ENCODE measurements around the gene CMSS1.

Gene CMSS1

DNA sequence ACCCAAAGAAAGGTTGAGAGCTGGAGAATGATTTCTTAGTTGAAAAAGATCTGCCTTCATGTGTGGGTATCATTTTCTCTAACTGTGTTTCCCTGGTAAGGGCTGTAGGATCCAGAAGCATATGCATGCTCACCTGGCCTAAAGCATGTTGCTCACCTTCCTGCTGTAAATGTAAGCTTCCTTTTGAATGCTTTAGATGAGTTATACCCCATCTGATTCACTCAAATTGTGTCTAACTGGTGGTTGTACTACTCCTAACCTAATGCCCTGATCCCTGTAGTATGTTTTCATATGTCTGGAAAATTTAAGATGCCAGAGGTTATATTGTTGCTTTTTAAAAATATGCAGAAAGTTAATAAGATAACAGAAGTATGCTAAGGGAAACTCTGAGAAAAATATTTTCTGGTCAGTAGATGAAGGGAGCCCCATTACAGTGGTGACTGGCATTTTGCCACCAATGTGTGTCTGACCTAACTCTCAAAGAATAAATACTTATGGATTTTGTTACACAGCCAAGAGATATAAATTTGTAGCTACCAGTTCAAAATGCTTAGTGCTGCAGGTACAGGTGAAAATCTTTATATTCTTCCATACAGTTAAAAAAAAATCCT, 289.0 kb downstream of the CMSS1 start:
- ChIA-PET CTCF (interaction anchor here (1.1 to 1.3 kb wide), 2 partner anchors 39 to 170 kb away, joined by 3 read pairs; no protein-coding TSS in a partner anchor), POLR2A (no interaction called here)
- H3K4me1 ChIP-seq (ENCODE audit: control extremely low read depth in 1 of 4, control insufficient read depth in 4 of 4, insufficient read depth in 4 of 4, low read length in 3 of 4), result peaks cover 0 to 9% (median 2%) of the 10 kb centered on the region in 4 experiments
- H3K27ac ChIP-seq (ENCODE audit: insufficient read depth in 1 of 2, low read depth in 1 of 2, low read length in 2 of 2, poor library complexity in 1 of 2, severe bottlenecking in 2 of 2), result no peak overlapping the region
- DNase-seq, result no peak
- H3K9me3 ChIP-seq (ENCODE audit: control extremely low read depth in 1 of 5, control insufficient read depth in 4 of 5, insufficient read depth in 2 of 5, low read depth in 1 of 5, low read length in 4 of 5), result no peaks in the 10 kb centered on the region
- peaks cover 0 to 2% (median 0%) of the 10 kb centered on the region in 4 experiments for H3K36me3 ChIP-seq (ENCODE audit: control insufficient read depth in 4 of 4, insufficient read depth in 4 of 4, low read length in 3 of 4)
- H3K4me3 ChIP-seq (ENCODE audit: control insufficient read depth in 1 of 7, extremely low read depth in 1 of 7, insufficient read depth in 4 of 7, low read depth in 2 of 7, low read length in 6 of 7), result no peak overlapping the region
- H3K27me3 ChIP-seq (replicated peaks in 2 of 5; ENCODE audit: control insufficient read depth in 4 of 5, insufficient read depth in 5 of 5, low read length in 4 of 5), result no peaks in the 10 kb centered on the region

DNA sequence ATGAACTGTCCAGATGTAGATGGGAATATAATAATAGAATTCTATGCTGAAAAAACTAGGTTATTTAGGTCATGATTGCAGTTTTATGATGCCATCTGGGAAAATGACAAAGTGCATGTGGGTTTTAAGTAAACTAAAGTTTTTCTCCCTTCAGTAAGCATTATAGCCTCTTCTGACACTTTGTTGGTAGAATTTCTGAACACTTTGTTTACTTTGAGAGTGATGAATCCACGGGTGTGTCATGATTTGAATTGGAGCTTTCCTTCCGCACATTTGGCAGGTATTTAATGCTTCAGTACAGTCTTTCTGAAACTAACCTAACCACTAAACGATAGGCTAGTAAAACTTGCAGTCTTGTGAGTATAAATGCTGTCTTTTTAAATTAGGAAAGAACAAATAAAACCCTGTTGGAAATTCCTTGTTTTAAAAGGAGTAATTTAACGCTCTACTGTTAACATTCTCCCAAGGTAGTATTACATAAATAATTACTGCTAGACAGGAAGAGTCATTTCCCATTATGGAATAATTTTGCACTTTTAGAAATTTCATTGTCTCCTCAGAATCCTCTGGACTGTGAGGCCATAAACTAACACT, 289.7 kb downstream of the CMSS1 start:
- H3K36me3 ChIP-seq (ENCODE audit: control insufficient read depth in 4 of 4, insufficient read depth in 4 of 4, low read length in 3 of 4), result peaks cover 0 to 2% (median 0%) of the 10 kb centered on the region in 4 experiments
- no peak overlapping the region for H3K4me3 ChIP-seq (ENCODE audit: control insufficient read depth in 1 of 7, extremely low read depth in 1 of 7, insufficient read depth in 4 of 7, low read depth in 2 of 7, low read length in 6 of 7)
- H3K4me1 ChIP-seq (ENCODE audit: control extremely low read depth in 1 of 4, control insufficient read depth in 4 of 4, insufficient read depth in 4 of 4, low read length in 3 of 4), result peaks cover 0 to 9% (median 2%) of the 10 kb centered on the region in 4 experiments
- ChIA-PET POLR2A (no interaction called here), CTCF (no interaction called here)
- DNase-seq, result no peak
- H3K9me3 ChIP-seq (ENCODE audit: control extremely low read depth in 1 of 5, control insufficient read depth in 4 of 5, insufficient read depth in 2 of 5, low read depth in 1 of 5, low read length in 4 of 5), result no peaks in the 10 kb centered on the region
- no peak overlapping the region for H3K27ac ChIP-seq (ENCODE audit: insufficient read depth in 1 of 2, low read depth in 1 of 2, low read length in 2 of 2, poor library complexity in 1 of 2, severe bottlenecking in 2 of 2)
- H3K27me3 ChIP-seq (replicated peaks in 2 of 5; ENCODE audit: control insufficient read depth in 4 of 5, insufficient read depth in 5 of 5, low read length in 4 of 5), result no peaks in the 10 kb centered on the region
- WGBS (ENCODE audit: insufficient coverage), result no CpG with 5 or more reads among the region's 4 CpGs

GRCh38 chr3:100108464-100109079, 290.9 kb downstream of the CMSS1 start:
- Histone ChIP-seq H3K36me3 (ENCODE audit: control insufficient read depth in 4 of 4, insufficient read depth in 4 of 4, low read length in 3 of 4) (peaks cover 0 to 2% (median 0%) of the 10 kb centered on the region in 4 experiments), H3K4me1 (ENCODE audit: control extremely low read depth in 1 of 4, control insufficient read depth in 4 of 4, insufficient read depth in 4 of 4, low read length in 3 of 4) (peaks cover 0 to 9% (median 2%) of the 10 kb centered on the region in 4 experiments), H3K9me3 (ENCODE audit: control extremely low read depth in 1 of 5, control insufficient read depth in 4 of 5, insufficient read depth in 2 of 5, low read depth in 1 of 5, low read length in 4 of 5) (no peaks in the 10 kb centered on the region), H3K27ac (ENCODE audit: insufficient read depth in 1 of 2, low read depth in 1 of 2, low read length in 2 of 2, poor library complexity in 1 of 2, severe bottlenecking in 2 of 2) (no peak overlapping the region), H3K27me3 (replicated peaks in 2 of 5; ENCODE audit: control insufficient read depth in 4 of 5, insufficient read depth in 5 of 5, low read length in 4 of 5) (no peaks in the 10 kb centered on the region), H3K4me3 (ENCODE audit: control insufficient read depth in 1 of 7, extremely low read depth in 1 of 7, insufficient read depth in 4 of 7, low read depth in 2 of 7, low read length in 6 of 7) (no peak overlapping the region)
- CTCF ChIA-PET, result no interaction called here
- POLR2A ChIA-PET, result no interaction called here
- WGBS (ENCODE audit: insufficient coverage), result 100% methylated on average over 5 of the region's 7 CpGs
- DNase-seq, result no peak

DNA sequence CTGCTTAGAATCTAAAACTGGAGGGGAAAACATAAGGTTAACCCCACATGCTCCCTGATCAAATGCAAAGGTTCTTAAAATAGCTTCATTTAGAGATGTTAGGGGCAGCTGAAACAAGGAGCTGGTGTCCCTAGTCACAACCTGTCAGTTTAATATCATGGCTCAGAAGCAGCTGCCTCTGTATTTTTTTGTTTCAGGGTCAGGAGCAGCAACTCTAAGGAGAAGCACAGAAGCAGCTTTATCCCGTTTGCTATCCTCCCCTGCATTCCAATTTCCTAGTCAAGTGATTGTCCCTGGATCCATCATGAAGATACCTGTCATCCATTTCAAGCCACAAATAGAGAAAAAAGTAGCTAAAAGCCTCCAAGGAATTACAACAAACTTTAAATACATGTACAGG, 292.5 kb downstream of the CMSS1 start:
- H3K27ac ChIP-seq (ENCODE audit: insufficient read depth in 1 of 2, low read depth in 1 of 2, low read length in 2 of 2, poor library complexity in 1 of 2, severe bottlenecking in 2 of 2), result no peak overlapping the region
- H3K27me3 ChIP-seq (replicated peaks in 2 of 5; ENCODE audit: control insufficient read depth in 4 of 5, insufficient read depth in 5 of 5, low read length in 4 of 5), result no peaks in the 10 kb centered on the region
- H3K36me3 ChIP-seq (ENCODE audit: control insufficient read depth in 4 of 4, insufficient read depth in 4 of 4, low read length in 3 of 4), result no peaks in the 10 kb centered on the region
- peaks cover 0 to 9% (median 2%) of the 10 kb centered on the region in 4 experiments for H3K4me1 ChIP-seq (ENCODE audit: control extremely low read depth in 1 of 4, control insufficient read depth in 4 of 4, insufficient read depth in 4 of 4, low read length in 3 of 4)
- no peaks in the 10 kb centered on the region for H3K9me3 ChIP-seq (ENCODE audit: control extremely low read depth in 1 of 5, control insufficient read depth in 4 of 5, insufficient read depth in 2 of 5, low read depth in 1 of 5, low read length in 4 of 5)
- no peak for DNase-seq
- CTCF ChIA-PET, result interaction anchor here (0.6 to 0.9 kb wide), 2 partner anchors 9 to 24 kb away, joined by 3 read pairs; no protein-coding TSS in a partner anchor
- no peak overlapping the region for H3K4me3 ChIP-seq (ENCODE audit: control insufficient read depth in 1 of 7, extremely low read depth in 1 of 7, insufficient read depth in 4 of 7, low read depth in 2 of 7, low read length in 6 of 7)
- WGBS (ENCODE audit: insufficient coverage), result 86% methylated on average over 1 of the region's 1 CpG
- POLR2A ChIA-PET, result interaction anchor here (0.6 kb wide), 1 partner anchor 1396 kb away, joined by 7 read pairs; no protein-coding TSS in a partner anchor

DNA sequence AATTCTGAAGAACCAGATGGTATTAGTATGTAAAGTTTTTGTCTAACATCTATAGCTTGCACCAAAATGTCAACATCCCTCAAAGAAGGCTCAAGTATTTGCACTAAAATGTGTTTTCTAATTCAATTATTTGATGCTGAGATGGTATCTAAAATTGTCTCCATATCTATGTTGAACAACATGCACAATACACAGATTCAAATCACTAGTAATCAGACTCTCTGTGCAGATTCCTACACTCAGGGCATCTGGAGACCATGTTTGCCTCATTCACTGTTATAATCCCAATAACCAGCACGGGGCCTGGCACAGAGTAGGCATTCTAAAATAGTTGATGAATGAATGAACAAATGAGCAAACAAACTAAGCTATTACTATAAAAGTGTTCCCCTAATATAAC, 294.1 kb downstream of the CMSS1 start:
- no peaks in the 10 kb centered on the region for H3K4me1 ChIP-seq (ENCODE audit: control extremely low read depth in 1 of 4, control insufficient read depth in 4 of 4, insufficient read depth in 4 of 4, low read length in 3 of 4)
- ChIA-PET CTCF (interaction anchor here (1.6 kb wide), 1 partner anchor 21 kb away, joined by 4 read pairs; no protein-coding TSS in a partner anchor), POLR2A (no interaction called here)
- H3K9me3 ChIP-seq (ENCODE audit: control extremely low read depth in 1 of 5, control insufficient read depth in 4 of 5, insufficient read depth in 2 of 5, low read depth in 1 of 5, low read length in 4 of 5), result no peaks in the 10 kb centered on the region
- no peak overlapping the region for H3K4me3 ChIP-seq (ENCODE audit: control insufficient read depth in 1 of 7, extremely low read depth in 1 of 7, insufficient read depth in 4 of 7, low read depth in 2 of 7, low read length in 6 of 7)
- H3K27me3 ChIP-seq (replicated peaks in 2 of 5; ENCODE audit: control insufficient read depth in 4 of 5, insufficient read depth in 5 of 5, low read length in 4 of 5), result no peaks in the 10 kb centered on the region
- H3K27ac ChIP-seq (ENCODE audit: insufficient read depth in 1 of 2, low read depth in 1 of 2, low read length in 2 of 2, poor library complexity in 1 of 2, severe bottlenecking in 2 of 2), result no peak overlapping the region
- DNase-seq, result no peak
- H3K36me3 ChIP-seq (ENCODE audit: control insufficient read depth in 4 of 4, insufficient read depth in 4 of 4, low read length in 3 of 4), result peaks cover 0 to 2% (median 0%) of the 10 kb centered on the region in 4 experiments
- no CpG with 5 or more reads among the region's 1 CpG for WGBS (ENCODE audit: insufficient coverage)

DNA sequence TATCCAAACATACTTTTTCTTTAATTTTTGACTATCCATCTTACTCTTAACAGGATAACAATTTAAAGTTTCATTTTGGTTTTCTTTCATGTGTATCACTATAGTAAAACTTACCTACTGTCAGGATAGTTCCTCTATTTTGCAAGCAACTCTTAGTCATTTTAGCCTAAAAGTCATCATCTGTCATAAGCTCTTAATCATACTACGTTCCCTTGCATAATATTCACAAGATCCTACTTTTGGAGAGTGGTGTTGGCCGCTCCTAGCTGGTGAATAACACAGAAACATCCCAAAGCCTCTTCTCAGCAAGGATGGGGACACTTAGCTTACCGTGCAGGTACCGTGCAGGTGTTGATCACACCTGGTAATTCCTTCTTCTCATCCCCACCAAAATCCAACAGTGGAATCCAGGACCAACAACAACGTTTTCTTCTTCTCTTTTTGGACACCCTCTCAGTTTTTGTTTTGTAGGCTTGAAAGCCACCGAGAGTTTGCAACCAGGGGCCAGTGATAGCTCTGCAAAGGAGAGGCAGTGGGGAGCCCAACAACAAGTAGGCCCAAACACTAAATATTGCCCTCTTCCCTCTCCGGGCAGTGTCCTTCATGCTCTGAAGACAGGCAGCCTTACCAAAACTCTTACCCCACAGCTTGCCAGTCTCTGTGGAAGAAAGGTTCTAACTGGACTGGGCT, 296.2 kb downstream of the CMSS1 start:
- peak in 2 of 3 donors; percentile 33 to 44 for DNase-seq
- ChIA-PET POLR2A (no interaction called here), CTCF (interaction anchor here (1.1 to 1.3 kb wide), 2 partner anchors 9 to 16 kb away, joined by 3 to 5 read pairs; no protein-coding TSS in a partner anchor)
- 94% methylated on average over 6 of the region's 7 CpGs for WGBS (ENCODE audit: insufficient coverage)
- no peak overlapping the region for H3K27ac ChIP-seq (ENCODE audit: insufficient read depth in 1 of 2, low read depth in 1 of 2, low read length in 2 of 2, poor library complexity in 1 of 2, severe bottlenecking in 2 of 2)
- peaks cover 0 to 2% (median 0%) of the 10 kb centered on the region in 4 experiments for H3K36me3 ChIP-seq (ENCODE audit: control insufficient read depth in 4 of 4, insufficient read depth in 4 of 4, low read length in 3 of 4)
- no peaks in the 10 kb centered on the region for H3K9me3 ChIP-seq (ENCODE audit: control extremely low read depth in 1 of 5, control insufficient read depth in 4 of 5, insufficient read depth in 2 of 5, low read depth in 1 of 5, low read length in 4 of 5)
- no peak overlapping the region for H3K4me3 ChIP-seq (ENCODE audit: control insufficient read depth in 1 of 7, extremely low read depth in 1 of 7, insufficient read depth in 4 of 7, low read depth in 2 of 7, low read length in 6 of 7)
- no peaks in the 10 kb centered on the region for H3K4me1 ChIP-seq (ENCODE audit: control extremely low read depth in 1 of 4, control insufficient read depth in 4 of 4, insufficient read depth in 4 of 4, low read length in 3 of 4)
- no peaks in the 10 kb centered on the region for H3K27me3 ChIP-seq (replicated peaks in 2 of 5; ENCODE audit: control insufficient read depth in 4 of 5, insufficient read depth in 5 of 5, low read length in 4 of 5)
